Activated CD4-positive, CD25-positive, alpha-beta regulatory T cell treated with anti-CD3 and anti-CD28 coated beads, Interleukin-2, amount 50 U/mL, for 24 hours (primary cell): ENCODE results near the gene RAB43.

Experiments
- ATAC-seq, 2 donors: fragments of 150-1000 bp; cut with Tn5 transposase; one replicate each; pipeline ENCODE4 v1.10.0; 2021; ENCODE audit warnings: mild to moderate bottlenecking in 1 of 2, moderate library complexity in 1 of 2

RAB43 gene

GRCh38 chr3:129060276-129061022 is 61.2 kb downstream of the RAB43 start, which contains the start of gene GP9:
Gene GP9 (plus strand): TSS chr3:129060779. CDS start chr3:129061740, 961 bp downstream.
- no peak for ATAC-seq

- no peak for ATAC-seq
Measured at GRCh38 chr3:129059311-129059958, 62.2 kb downstream of the RAB43 start.

GRCh38 chr3:129058441-129059200 is 63.0 kb downstream of the RAB43 start:
- ATAC-seq, result peak in 1 of 2 donors; percentile 54

- no peak for ATAC-seq
Measured at GRCh38 chr3:129057249-129057648, 64.4 kb downstream of the RAB43 start.

GRCh38 chr3:129056451-129057173 is 65.0 kb downstream of the RAB43 start:
- no peak for ATAC-seq

GRCh38 chr3:129054605-129055104 is 66.9 kb downstream of the RAB43 start:
- ATAC-seq, result no peak

- no peak for ATAC-seq
Measured at GRCh38 chr3:129052675-129053074, 68.9 kb downstream of the RAB43 start.

GRCh38 chr3:129051871-129052340 is 69.7 kb downstream of the RAB43 start:
- no peak for ATAC-seq

- no peak for ATAC-seq
Measured at GRCh38 chr3:129050556-129051295, 70.9 kb downstream of the RAB43 start.

GRCh38 chr3:129047553-129047839 is 74.1 kb downstream of the RAB43 start:
- ATAC-seq, result no peak

GRCh38 chr3:129046732-129047552 is 74.7 kb downstream of the RAB43 start:
- no peak for ATAC-seq

GRCh38 chr3:129046037-129046731 is 75.4 kb downstream of the RAB43 start:
- ATAC-seq, result peak; percentile 49 to 50

GRCh38 chr3:129045675-129046036 is 75.9 kb downstream of the RAB43 start:
- peak; percentile 79 to 80 for ATAC-seq

- no peak for ATAC-seq
Measured at GRCh38 chr3:129040579-129041300, 80.9 kb downstream of the RAB43 start.

- ATAC-seq, result no peak
Measured at GRCh38 chr3:129040039-129040336, 81.6 kb downstream of the RAB43 start.

- ATAC-seq, result no peak
Measured at GRCh38 chr3:129039271-129040038, 82.1 kb downstream of the RAB43 start.

GRCh38 chr3:129038121-129038855 is 83.3 kb downstream of the RAB43 start:
- ATAC-seq, result no peak
